ENCODE measurements around the gene FRMD5. TPM values are rescaled to one million over a fixed set of nuclear protein-coding genes. Genes with fewer than 3 reads are reported as not detected.

FRMD5 gene
- total RNA-seq, 4 donors from 2014 or later: 0.15 to 2.5 (median 0.29) TPM

- TF ChIP-seq POLR2A (IDR thresholded peaks at IDR 0.05): no peak
- TF ChIP-seq CTCF (IDR thresholded peaks at IDR 0.05): no peak
- no peak for DNase-seq (ENCODE audit: low spot score in 2 of 2)
- H3K4me3 ChIP-seq (ENCODE audit: low read depth, poor library complexity, severe bottlenecking): no peak overlapping the region
- WGBS, 2 donors: 22 to 28% methylated on average over 2 of the region's 2 CpGs
- intact Hi-C loops (cut with DNase I; ENCODE audit: low total_unique reads): no loop called here
Observed at GRCh38 chr15:43958861-43959330, 236.2 kb downstream of the FRMD5 start.

GRCh38 chr15:43957724-43958123 lies 237.3 kb downstream of the FRMD5 start:
- intact Hi-C loops (cut with DNase I; ENCODE audit: low total_unique reads): no loop called here
- no peak overlapping the region for H3K4me3 ChIP-seq (ENCODE audit: low read depth, poor library complexity, severe bottlenecking)
- TF ChIP-seq CTCF (IDR thresholded peaks at IDR 0.05) (no peak), POLR2A (IDR thresholded peaks at IDR 0.05) (no peak)
- DNase-seq (ENCODE audit: low spot score in 2 of 2): no peak
- WGBS, 2 donors: 85 to 87% methylated on average over 1 of the region's 1 CpG

GRCh38 chr15:43955140-43955539 lies 239.9 kb downstream of the FRMD5 start:
- H3K4me3 ChIP-seq (ENCODE audit: low read depth, poor library complexity, severe bottlenecking): no peak overlapping the region
- no peak for DNase-seq (ENCODE audit: low spot score in 2 of 2)
- TF ChIP-seq CTCF (IDR thresholded peaks at IDR 0.05): no peak
- TF ChIP-seq POLR2A (IDR thresholded peaks at IDR 0.05): no peak
- 86 to 95% methylated on average over 1 of the region's 1 CpG for WGBS, 2 donors
- intact Hi-C loops (cut with DNase I; ENCODE audit: low total_unique reads): no loop called here

GRCh38 chr15:43954181-43954621 lies 240.9 kb downstream of the FRMD5 start:
- intact Hi-C loops (cut with DNase I; ENCODE audit: low total_unique reads): no loop called here
- DNase-seq (ENCODE audit: low spot score in 2 of 2): no peak
- TF ChIP-seq POLR2A (IDR thresholded peaks at IDR 0.05): no peak
- TF ChIP-seq CTCF (IDR thresholded peaks at IDR 0.05): no peak
- no peak overlapping the region for H3K4me3 ChIP-seq (ENCODE audit: low read depth, poor library complexity, severe bottlenecking)
- WGBS, 2 donors: 80 to 82% methylated on average over 4 of the region's 4 CpGs

- 84 to 95% methylated on average over 1 of the region's 1 CpG for WGBS, 2 donors
- DNase-seq (ENCODE audit: low spot score in 2 of 2): no peak
- H3K4me3 ChIP-seq (ENCODE audit: low read depth, poor library complexity, severe bottlenecking): no peak overlapping the region
- intact Hi-C loops (cut with DNase I; ENCODE audit: low total_unique reads): no loop called here
- TF ChIP-seq POLR2A (IDR thresholded peaks at IDR 0.05) (no peak), CTCF (IDR thresholded peaks at IDR 0.05) (no peak)
Observed at GRCh38 chr15:43953402-43953801, 241.7 kb downstream of the FRMD5 start.

- TF ChIP-seq CTCF (IDR thresholded peaks at IDR 0.05): no peak
- no peak for TF ChIP-seq POLR2A (IDR thresholded peaks at IDR 0.05)
- WGBS, 2 donors: 85 to 86% methylated on average over 4 of the region's 4 CpGs
- H3K4me3 ChIP-seq (ENCODE audit: low read depth, poor library complexity, severe bottlenecking): no peak overlapping the region
- intact Hi-C loops (cut with DNase I; ENCODE audit: low total_unique reads): no loop called here
- DNase-seq (ENCODE audit: low spot score in 2 of 2): no peak
Observed at GRCh38 chr15:43950531-43950930, 244.5 kb downstream of the FRMD5 start.

Data from lower leg skin (tissue), 4 donors.